Gastrocnemius medialis (tissue), 4 donors: ENCODE data around the gene ASIC5.

ENCODE experiments used
- CTCF ChIP-seq, 5 experiments: fragments of 450-650 bp in 3 of 5; fragments of 200-600 bp in 2 of 5; sonication (generic) in 2 of 5; IDR thresholded peaks in 4 of 5; conservative IDR thresholded peaks in 1 of 5; 1 replicate in 4 of 5; 2 replicates in 1 of 5; pipeline ENCODE4 v1.5.1; 2016 to 2019; ENCODE audit warnings: antibody characterized with exemption in 5 of 5, mild to moderate bottlenecking in 3 of 5, moderate library complexity in 3 of 5
- POLR2A ChIP-seq, 2 donors: fragments of 450-650 bp; IDR thresholded peaks; one replicate each; pipeline ENCODE4 v1.6.1; 2017; ENCODE audit warnings: antibody characterized with exemption in 2 of 2, mild to moderate bottlenecking in 2 of 2, moderate library complexity in 2 of 2

- TF ChIP-seq CTCF (IDR thresholded peaks at IDR 0.05 in 4 of 5, conservative IDR thresholded peaks at IDR 0.05 in 1 of 5) (no peak), POLR2A (IDR thresholded peaks at IDR 0.05) (no peak)
Observed at GRCh38 chr4:155914782-155915181, 48.7 kb upstream of the ASIC5 start.
